HepG2 (cell line): Measurements from ENCODE around the gene PAFAH1B2. TPM values are rescaled to one million over a fixed set of nuclear protein-coding genes. Genes with fewer than 3 reads are reported as not detected.

Experiments used
- AGO1 ChIP-seq: fragments of 200-400 bp; formaldehyde crosslinking; IDR thresholded peaks from 2 replicates; pipeline ENCODE4 v1.6.1; 2017; ENCODE audit warnings: mild to moderate bottlenecking, low read depth, low read length, moderate library complexity; ENCODE audit not compliant: poor library complexity, severe bottlenecking
- ARID5B ChIP-seq: IDR thresholded peaks from 2 replicates; pipeline ENCODE4 v1.4.0; 2020; ENCODE audit warnings: mild to moderate bottlenecking, missing genetic modification reagents
- ATF7-NPFF ChIP-seq: sonication (generic); formaldehyde crosslinking; IDR thresholded peaks from 2 replicates; pipeline ENCODE4 v1.8.1; 2023; ENCODE audit warnings: mild to moderate bottlenecking, low read depth, missing genetic modification reagents, moderate library complexity
- CREB1 ChIP-seq, 2 experiments: fragments of 450-650 bp in 1 of 2; IDR thresholded peaks; 2 replicates each; pipeline ENCODE4 v1.6.1; 2016 to 2017; ENCODE audit warnings: control low read depth in 1 of 2, mild to moderate bottlenecking in 1 of 2, missing compliant biosample characterization in 1 of 2, missing genetic modification characterization in 1 of 2
- HNRNPK ChIP-seq: fragments of 200-400 bp; formaldehyde crosslinking; IDR thresholded peaks from 2 replicates; pipeline ENCODE4 v1.6.1; 2018; ENCODE audit warnings: low read length, low read depth, moderate library complexity, mild to moderate bottlenecking; ENCODE audit not compliant: poor library complexity, severe bottlenecking
- IRF2 ChIP-seq: IDR thresholded peaks from 2 replicates; pipeline ENCODE4 v1.6.1; 2018; ENCODE audit warnings: missing genetic modification reagents, missing compliant biosample characterization
- ISL2 ChIP-seq: sonication (generic); formaldehyde crosslinking; IDR thresholded peaks from 2 replicates; pipeline ENCODE4 v1.5.0; 2020; ENCODE audit warnings: missing genetic modification reagents
- KLF11 ChIP-seq: IDR thresholded peaks from 2 replicates; pipeline ENCODE4 v1.6.1; 2016; ENCODE audit warnings: missing compliant biosample characterization
- KLF12 ChIP-seq: sonication (generic); formaldehyde crosslinking; IDR thresholded peaks from 2 replicates; pipeline ENCODE4 v1.4.0; 2020; ENCODE audit warnings: missing genetic modification reagents, borderline replicate concordance
- MAFG ChIP-seq: sonication (generic); formaldehyde crosslinking; IDR thresholded peaks from 2 replicates; pipeline ENCODE4 v1.5.1; 2020; ENCODE audit warnings: mild to moderate bottlenecking, missing genetic modification reagents
- NFYB ChIP-seq: sonication (generic); formaldehyde crosslinking; IDR thresholded peaks from 2 replicates; pipeline ENCODE4 v1.4.0; 2020; ENCODE audit warnings: missing genetic modification reagents
- NKX3-1 ChIP-seq: sonication (generic); formaldehyde crosslinking; IDR thresholded peaks from 2 replicates; pipeline ENCODE4 v1.5.0; 2020; ENCODE audit warnings: missing genetic modification reagents
- RFX1 ChIP-seq: fragments of 450-650 bp; IDR thresholded peaks from 2 replicates; pipeline ENCODE4 v1.6.1; 2017
- RFX5 ChIP-seq: IDR thresholded peaks from 2 replicates; pipeline ENCODE4 v1.6.1; 2011; ENCODE audit warnings: low read depth, low read length, improper control_type of control experiment
- RNF2 ChIP-seq: fragments of 450-650 bp; conservative IDR thresholded peaks from 2 replicates; pipeline ENCODE4 v1.6.1; 2016; ENCODE audit warnings: low read depth
- TARDBP ChIP-seq: sonication (generic); formaldehyde crosslinking; IDR thresholded peaks from 2 replicates; pipeline ENCODE4 v1.8.0; 2022; ENCODE audit warnings: mild to moderate bottlenecking, missing genetic modification reagents
- ZMYM4 ChIP-seq: sonication (generic); formaldehyde crosslinking; IDR thresholded peaks from 2 replicates; pipeline ENCODE4 v1.8.1; 2023; ENCODE audit warnings: mild to moderate bottlenecking, missing genetic modification reagents
- ZNF274 ChIP-seq: sonication (generic); formaldehyde crosslinking; IDR thresholded peaks from 2 replicates; pipeline ENCODE4 v1.5.1; 2020; ENCODE audit warnings: mild to moderate bottlenecking, missing genetic modification reagents
- ZNF432 ChIP-seq: sonication (generic); formaldehyde crosslinking; IDR thresholded peaks from 2 replicates; pipeline ENCODE4 v1.5.0; 2020; ENCODE audit warnings: missing genetic modification reagents, mild to moderate bottlenecking, borderline replicate concordance
- ZNF75D ChIP-seq: sonication (generic); formaldehyde crosslinking; IDR thresholded peaks from 2 replicates; pipeline ENCODE4 v1.8.1; 2023; ENCODE audit warnings: missing genetic modification reagents, mild to moderate bottlenecking, borderline replicate concordance
- ZNF761 ChIP-seq: sonication (generic); formaldehyde crosslinking; conservative IDR thresholded peaks from 2 replicates; pipeline ENCODE4 v1.4.0; 2020; ENCODE audit warnings: mild to moderate bottlenecking, missing genetic modification reagents
- polyA plus RNA-seq, 8 experiments: library from polyadenylated mRNA; depleted of rRNA in 3 of 8; stranded (reverse) in 7 of 8; unstranded in 1 of 8; fragments of >200 nt; fragmentation: Illumina TruSeq in 4 of 8; extraction: Trizol in 4 of 8; gene quantifications; 2 replicates each; pipeline versions ENCODE4 v1.2.1 to v1.2.3, GENCODE V29; 2011 to 2016; ENCODE audit warnings: low read depth in 4 of 8, missing spikeins in 1 of 8, mixed read lengths in 1 of 8; ENCODE audit not compliant: insufficient read depth in 1 of 8
- total RNA-seq, 5 experiments: library from RNA; depleted of rRNA; stranded (reverse); fragments of >200 nt; fragmentation: Illumina TruSeq; extraction: Trizol; gene quantifications; 2 replicates each; pipeline ENCODE4 v1.2.3, GENCODE V29; 2016; ENCODE audit warnings: low read depth in 1 of 5
- TF ChIP-seq, protein P1 (sequence below): sonication (generic); formaldehyde crosslinking; IDR thresholded peaks from 2 replicates; pipeline ENCODE4 v1.5.1; 2020; ENCODE audit warnings: mild to moderate bottlenecking, missing genetic modification reagents, moderate library complexity

PAFAH1B2 gene
- total and polyA plus RNA-seq, 2 of the 13 experiments (the other 11 are each of a cell fraction or from before 2014, with no cell fraction given) = 28.8 to 104 TPM

DNA sequence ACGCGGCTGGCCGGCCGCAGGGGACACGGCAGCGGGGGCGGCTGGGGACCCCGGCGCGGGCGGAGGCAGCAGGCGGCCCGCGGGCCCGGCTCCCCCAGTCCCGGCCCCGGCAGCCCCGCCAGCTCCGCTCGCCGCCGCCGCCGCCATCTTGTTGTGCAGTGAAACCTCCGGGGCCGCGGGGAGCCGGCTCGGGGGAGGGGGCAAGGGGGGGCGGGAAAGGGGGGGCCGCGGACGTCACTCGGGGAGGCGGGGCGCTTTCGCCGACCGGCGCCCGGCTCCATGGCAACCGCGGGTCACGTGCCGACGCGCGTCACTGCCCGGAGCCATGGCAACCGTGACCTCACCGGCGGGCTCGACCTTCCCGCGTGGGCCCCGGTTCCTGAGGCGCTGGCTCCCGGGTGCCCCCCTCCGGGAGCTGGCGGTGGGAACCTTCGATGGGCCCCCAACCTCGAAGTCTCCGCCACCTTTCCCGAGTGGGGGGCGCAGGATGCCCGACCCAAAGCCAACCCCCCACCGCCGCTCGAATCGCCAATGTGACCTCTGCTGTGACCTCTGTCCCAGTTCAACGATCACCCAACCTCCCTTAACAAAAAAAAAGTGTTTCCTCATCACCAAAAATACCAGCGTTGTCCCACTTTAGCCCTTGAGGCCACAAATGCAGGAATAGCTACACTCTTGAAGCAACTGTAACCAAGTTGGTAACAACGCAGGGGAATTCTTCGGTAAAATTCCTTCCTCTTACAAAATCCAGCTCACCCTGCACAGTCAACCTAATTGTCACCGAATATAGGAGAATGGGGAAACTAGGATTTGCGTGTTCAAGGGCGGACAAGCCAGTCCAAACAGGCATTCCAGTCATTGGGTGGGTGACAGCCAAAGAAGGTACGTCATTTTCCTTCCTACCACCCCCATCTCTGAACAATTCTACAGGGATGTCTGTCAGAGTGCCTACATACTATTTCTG is 45.5 kb upstream of the PAFAH1B2 start, which contains the start of gene SIK3 (continued):
- TF ChIP-seq ATF7-NPFF (CRISPR knock-in tag) (no peak), RFX5 (peak; percentile 93), ZNF75D (CRISPR knock-in tag) (no peak), CREB1 (IDR thresholded peaks at IDR 0.05) (peak; percentile 87), CREB1 (CRISPR knock-in tag; IDR thresholded peaks at IDR 0.05) (peak; percentile 42), HNRNPK (peak; percentile 98), NFYB (CRISPR knock-in tag) (no peak), KLF12 (CRISPR knock-in tag) (no peak), ZNF761 (CRISPR knock-in tag) (0 out of 2 replicates have a peak, but pooled peaks have one; percentile 52), AGO1 (no peak), MAFG (no peak), ZNF274 (CRISPR knock-in tag) (no peak), ISL2 (CRISPR knock-in tag) (peak; percentile 38), ZNF432 (CRISPR knock-in tag) (no peak), KLF11 (CRISPR knock-in tag) (no peak), ARID5B (CRISPR knock-in tag) (peak; percentile 12; the same call in 1 of the 2 replicates), RFX1 (peak; percentile 95), RNF2 (0 out of 2 replicates have a peak, but pooled peaks have one; percentile 50), ZMYM4 (CRISPR knock-in tag) (peak; percentile 38; the same call in 1 of the 2 replicates), NKX3-1 (CRISPR knock-in tag) (no peak), IRF2 (CRISPR knock-in tag) (peak; percentile 26; the same call in 1 of the 2 replicates), TARDBP (CRISPR knock-in tag) (no peak)
- TF ChIP-seq, protein P1, sequence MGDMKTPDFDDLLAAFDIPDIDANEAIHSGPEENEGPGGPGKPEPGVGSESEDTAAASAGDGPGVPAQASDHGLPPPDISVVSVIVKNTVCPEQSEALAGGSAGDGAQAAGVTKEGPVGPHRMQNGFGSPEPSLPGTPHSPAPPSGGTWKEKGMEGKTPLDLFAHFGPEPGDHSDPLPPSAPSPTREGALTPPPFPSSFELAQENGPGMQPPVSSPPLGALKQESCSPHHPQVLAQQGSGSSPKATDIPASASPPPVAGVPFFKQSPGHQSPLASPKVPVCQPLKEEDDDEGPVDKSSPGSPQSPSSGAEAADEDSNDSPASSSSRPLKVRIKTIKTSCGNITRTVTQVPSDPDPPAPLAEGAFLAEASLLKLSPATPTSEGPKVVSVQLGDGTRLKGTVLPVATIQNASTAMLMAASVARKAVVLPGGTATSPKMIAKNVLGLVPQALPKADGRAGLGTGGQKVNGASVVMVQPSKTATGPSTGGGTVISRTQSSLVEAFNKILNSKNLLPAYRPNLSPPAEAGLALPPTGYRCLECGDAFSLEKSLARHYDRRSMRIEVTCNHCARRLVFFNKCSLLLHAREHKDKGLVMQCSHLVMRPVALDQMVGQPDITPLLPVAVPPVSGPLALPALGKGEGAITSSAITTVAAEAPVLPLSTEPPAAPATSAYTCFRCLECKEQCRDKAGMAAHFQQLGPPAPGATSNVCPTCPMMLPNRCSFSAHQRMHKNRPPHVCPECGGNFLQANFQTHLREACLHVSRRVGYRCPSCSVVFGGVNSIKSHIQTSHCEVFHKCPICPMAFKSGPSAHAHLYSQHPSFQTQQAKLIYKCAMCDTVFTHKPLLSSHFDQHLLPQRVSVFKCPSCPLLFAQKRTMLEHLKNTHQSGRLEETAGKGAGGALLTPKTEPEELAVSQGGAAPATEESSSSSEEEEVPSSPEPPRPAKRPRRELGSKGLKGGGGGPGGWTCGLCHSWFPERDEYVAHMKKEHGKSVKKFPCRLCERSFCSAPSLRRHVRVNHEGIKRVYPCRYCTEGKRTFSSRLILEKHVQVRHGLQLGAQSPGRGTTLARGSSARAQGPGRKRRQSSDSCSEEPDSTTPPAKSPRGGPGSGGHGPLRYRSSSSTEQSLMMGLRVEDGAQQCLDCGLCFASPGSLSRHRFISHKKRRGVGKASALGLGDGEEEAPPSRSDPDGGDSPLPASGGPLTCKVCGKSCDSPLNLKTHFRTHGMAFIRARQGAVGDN (CRISPR knock-in tag) = peak; percentile 74
